Hepatocyte (in vitro differentiated cells): Measurements from ENCODE around the gene LIN52. TPM values are rescaled to one million over a fixed set of nuclear protein-coding genes. Genes with fewer than 3 reads are reported as not detected.

ENCODE experiments used
- DNase-seq: peaks from one replicate; pipeline ENCODE4 v3.0.0-alpha.2; 2016; ENCODE audit warnings: low spot score
- H2AFZ ChIP-seq: fragments of 200-600 bp; sonication (generic); 2 replicates; pipeline ENCODE4 v1.6.0; 2016; ENCODE audit warnings: antibody characterized with exemption, mild to moderate bottlenecking
- H3K27ac ChIP-seq: fragments of 200-600 bp; sonication (generic); 2 replicates; pipeline ENCODE4 v1.5.1; 2016; ENCODE audit warnings: mild to moderate bottlenecking
- H3K27me3 ChIP-seq: fragments of 200-600 bp; sonication (generic); 2 replicates; pipeline ENCODE4 v1.6.1; 2016
- H3K36me3 ChIP-seq: fragments of 200-600 bp; sonication (generic); replicated peaks from 2 replicates; pipeline ENCODE4 v1.5.1; 2016; ENCODE audit warnings: low read depth; ENCODE audit not compliant: insufficient read depth
- H3K4me1 ChIP-seq: fragments of 200-600 bp; sonication (generic); 2 replicates; pipeline ENCODE4 v1.5.1; 2016; ENCODE audit warnings: mild to moderate bottlenecking, moderate library complexity; ENCODE audit not compliant: insufficient read depth
- H3K4me2 ChIP-seq: fragments of 200-600 bp; sonication (generic); 2 replicates; pipeline ENCODE4 v1.6.0; 2016
- H3K4me3 ChIP-seq: fragments of 200-600 bp; sonication (generic); 2 replicates; pipeline ENCODE4 v1.5.1; 2016; ENCODE audit warnings: mild to moderate bottlenecking
- H3K79me2 ChIP-seq: fragments of 200-600 bp; sonication (generic); 2 replicates; pipeline ENCODE4 v1.6.0; 2017; ENCODE audit warnings: mild to moderate bottlenecking
- H3K9me2 ChIP-seq: fragments of 200-600 bp; sonication (generic); replicated peaks from 2 replicates; pipeline ENCODE4 v1.6.0; 2017; ENCODE audit warnings: mild to moderate bottlenecking; ENCODE audit not compliant: insufficient read depth
- H3K9me3 ChIP-seq: fragments of 200-600 bp; sonication (generic); 2 replicates; pipeline ENCODE4 v1.5.1; 2016; ENCODE audit warnings: low read depth, mild to moderate bottlenecking
- H4K20me1 ChIP-seq: fragments of 200-600 bp; sonication (generic); 2 replicates; pipeline ENCODE4 v1.6.0; 2016; ENCODE audit warnings: mild to moderate bottlenecking; ENCODE audit not compliant: insufficient read depth, poor library complexity, severe bottlenecking
- CTCF ChIP-seq: fragments of 200-600 bp; sonication (generic); IDR thresholded peaks from 2 replicates; pipeline ENCODE4 v1.5.1; 2016; ENCODE audit warnings: antibody characterized with exemption, mild to moderate bottlenecking; ENCODE audit not compliant: poor library complexity
- EZH2 ChIP-seq: fragments of 200-600 bp; sonication (generic); IDR thresholded peaks from 2 replicates; pipeline ENCODE4 v1.6.1; 2016; ENCODE audit warnings: antibody characterized with exemption, mild to moderate bottlenecking, borderline replicate concordance
- EZH2phosphoT487 ChIP-seq: fragments of 200-600 bp; sonication (generic); IDR thresholded peaks from one replicate; pipeline ENCODE4 v1.6.1; 2018; ENCODE audit warnings: antibody characterized with exemption, mild to moderate bottlenecking, low read depth, moderate library complexity; ENCODE audit not compliant: unreplicated experiment, severe bottlenecking
- WGBS: methylation state at CpG from one replicate; pipeline ENCODE4 v1.1.6; 2016; ENCODE audit warnings: low lambda C conversion rate; ENCODE audit errors: missing lambda C conversion rate; 5-methylcytosine and 5-hydroxymethylcytosine counted together
- polyA plus RNA-seq: library from polyadenylated mRNA; unstranded; fragments of >200 nt; fragmentation: Nextera tagmentation; extraction: Ambion mirVana; gene quantifications from 2 replicates; pipeline ENCODE4 v1.2.1, GENCODE V29; 2016
- total RNA-seq: library from RNA; depleted of rRNA; stranded (reverse); fragments of >200 nt; gene quantifications from 2 replicates; pipeline ENCODE4 v1.2.3, GENCODE V29; 2014

LIN52 gene
- total and polyA plus RNA-seq, 2 experiments from 2014 or later, result 13.5 to 14.4 TPM

- Histone ChIP-seq H3K36me3 (no peaks in the 10 kb centered on the region), H3K9me3 (no peaks in the 10 kb centered on the region), H3K27ac (no peak overlapping the region), H3K4me3 (no peak overlapping the region), H3K4me2 (no peak overlapping the region), H3K27me3 (no peaks in the 10 kb centered on the region), H3K4me1 (no peaks in the 10 kb centered on the region), H3K79me2 (no peaks in the 10 kb centered on the region), H3K9me2 (no peaks in the 10 kb centered on the region), H2AFZ (no peak overlapping the region), H4K20me1 (no peaks in the 10 kb centered on the region)
- no peak for DNase-seq
- TF ChIP-seq EZH2phosphoT487, result no peak
- TF ChIP-seq CTCF, result no peak
- no peak for TF ChIP-seq EZH2
- WGBS, result 77% methylated on average over 2 of the region's 2 CpGs
These were observed 63.9 kb downstream of the LIN52 start for GRCh38 chr14:74148705-74149104.

- DNase-seq, result no peak
- Histone ChIP-seq H4K20me1 (no peaks in the 10 kb centered on the region), H2AFZ (no peak overlapping the region), H3K27me3 (no peaks in the 10 kb centered on the region), H3K4me3 (no peak overlapping the region), H3K4me1 (no peaks in the 10 kb centered on the region), H3K9me3 (no peaks in the 10 kb centered on the region), H3K27ac (no peak overlapping the region), H3K36me3 (no peaks in the 10 kb centered on the region), H3K79me2 (no peaks in the 10 kb centered on the region), H3K9me2 (no peaks in the 10 kb centered on the region), H3K4me2 (no peak overlapping the region)
- TF ChIP-seq EZH2phosphoT487, result no peak
- TF ChIP-seq EZH2, result no peak
- no peak for TF ChIP-seq CTCF
- WGBS, result 85% methylated on average over 6 of the region's 6 CpGs
These were observed 70.5 kb downstream of the LIN52 start for GRCh38 chr14:74155287-74155686.

GRCh38 chr14:74155749-74156148 is 71.0 kb downstream of the LIN52 start:
- TF ChIP-seq EZH2phosphoT487, result no peak
- no peak for TF ChIP-seq EZH2
- no peak for TF ChIP-seq CTCF
- Histone ChIP-seq H3K9me3 (no peaks in the 10 kb centered on the region), H3K27me3 (no peaks in the 10 kb centered on the region), H3K9me2 (no peaks in the 10 kb centered on the region), H3K79me2 (no peaks in the 10 kb centered on the region), H2AFZ (no peak overlapping the region), H4K20me1 (no peaks in the 10 kb centered on the region), H3K4me2 (no peak overlapping the region), H3K4me1 (no peaks in the 10 kb centered on the region), H3K36me3 (no peaks in the 10 kb centered on the region), H3K27ac (no peak overlapping the region), H3K4me3 (no peak overlapping the region)
- DNase-seq, result no peak
- WGBS, result 50% methylated on average over 1 of the region's 1 CpG

- Histone ChIP-seq H3K4me1 (no peaks in the 10 kb centered on the region), H3K79me2 (no peaks in the 10 kb centered on the region), H3K4me3 (no peak overlapping the region), H3K27ac (no peak overlapping the region), H2AFZ (no peak overlapping the region), H3K27me3 (no peaks in the 10 kb centered on the region), H3K36me3 (no peaks in the 10 kb centered on the region), H3K9me3 (no peaks in the 10 kb centered on the region), H4K20me1 (no peaks in the 10 kb centered on the region), H3K4me2 (no peak overlapping the region), H3K9me2 (no peaks in the 10 kb centered on the region)
- no peak for DNase-seq
- TF ChIP-seq EZH2phosphoT487, result no peak
- TF ChIP-seq CTCF, result no peak
- no peak for TF ChIP-seq EZH2
- WGBS, result 69% methylated on average over 2 of the region's 2 CpGs
These were observed 76.0 kb downstream of the LIN52 start for GRCh38 chr14:74160763-74161162.
